Measurements from ENCODE around the gene EVI5. TPM values are rescaled to one million over a fixed set of nuclear protein-coding genes. Genes with fewer than 3 reads are reported as not detected.

EVI5 gene
- polyA plus RNA-seq, 2 of the 4 experiments (the other 2 are of a cell fraction): 10.2 to 10.4 TPM

DNA sequence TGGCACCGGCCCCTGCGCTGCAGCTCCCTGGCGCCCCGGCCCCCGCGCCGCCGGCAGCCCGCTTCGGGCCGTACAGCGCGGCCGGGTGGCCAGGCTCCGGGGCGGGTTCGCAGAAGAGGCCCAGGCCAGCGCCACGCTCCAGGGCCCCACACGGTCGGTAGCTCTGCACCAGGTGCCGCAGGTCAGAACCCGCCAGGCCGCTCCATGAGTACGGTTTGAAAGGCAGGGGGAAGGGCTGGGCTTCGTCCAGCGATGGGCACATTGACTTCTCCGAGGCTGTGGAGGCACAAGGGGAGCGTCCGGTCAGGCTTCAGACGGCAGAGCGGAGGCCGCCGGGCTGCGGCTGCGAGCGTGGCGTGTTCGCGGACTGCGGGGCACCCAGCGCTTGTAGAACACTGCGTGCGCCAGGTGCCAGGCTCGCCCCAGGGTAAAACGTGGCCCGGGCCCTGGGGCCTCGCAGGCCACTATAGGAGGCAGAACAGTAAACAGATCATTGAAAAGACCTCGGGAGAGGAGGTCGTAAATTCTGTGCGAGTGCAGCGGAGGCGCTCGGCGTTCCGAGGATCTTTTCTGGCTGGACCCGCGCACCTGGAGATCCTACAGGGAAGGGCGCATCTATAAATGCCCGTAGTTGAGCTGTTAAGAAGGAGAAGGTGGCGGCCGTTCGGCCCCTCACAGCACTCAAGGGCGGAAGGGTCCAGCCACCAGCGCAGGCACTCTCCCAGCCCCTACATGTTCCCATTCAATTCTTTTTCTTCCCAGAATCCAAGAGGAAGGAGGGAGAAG lies 303.9 kb downstream of the EVI5 start:
- no peak for DNase-seq (ENCODE audit: low read depth in 1 of 2, low spot score in 1 of 2)
- Histone ChIP-seq H3K9me3 (no peaks in the 10 kb centered on the region), H3K4me2 (no peak overlapping the region), H3K27ac (no peak overlapping the region), H3K4me3 (no peak overlapping the region), H3K4me1 (peaks cover 28% of the 10 kb centered on the region; the same call in 2 of the 3 replicates)
- no peak for ATAC-seq
- CTCF ChIA-PET: no interaction called here
- no peak for TF ChIP-seq HDAC2 (IDR thresholded peaks at IDR 0.05)
- no peak for TF ChIP-seq GATA3 (IDR thresholded peaks at IDR 0.05; ENCODE audit: borderline replicate concordance)
- TF ChIP-seq JUN (IDR thresholded peaks at IDR 0.05): no peak
- TF ChIP-seq BHLHE40 (IDR thresholded peaks at IDR 0.05; ENCODE audit: low read depth, low read length): no peak
- no peak for TF ChIP-seq ZNF302 (CRISPR knock-in tag; IDR thresholded peaks at IDR 0.05)
- TF ChIP-seq, protein P1, sequence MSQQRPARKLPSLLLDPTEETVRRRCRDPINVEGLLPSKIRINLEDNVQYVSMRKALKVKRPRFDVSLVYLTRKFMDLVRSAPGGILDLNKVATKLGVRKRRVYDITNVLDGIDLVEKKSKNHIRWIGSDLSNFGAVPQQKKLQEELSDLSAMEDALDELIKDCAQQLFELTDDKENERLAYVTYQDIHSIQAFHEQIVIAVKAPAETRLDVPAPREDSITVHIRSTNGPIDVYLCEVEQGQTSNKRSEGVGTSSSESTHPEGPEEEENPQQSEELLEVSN (IDR thresholded peaks at IDR 0.05; ENCODE audit: borderline replicate concordance, low read depth): no peak
- TF ChIP-seq NPAS2 (CRISPR knock-in tag; IDR thresholded peaks at IDR 0.05; ENCODE audit: borderline replicate concordance): no peak
- TF ChIP-seq SREBF2 (IDR thresholded peaks at IDR 0.05): no peak
- TF ChIP-seq, protein P2, sequence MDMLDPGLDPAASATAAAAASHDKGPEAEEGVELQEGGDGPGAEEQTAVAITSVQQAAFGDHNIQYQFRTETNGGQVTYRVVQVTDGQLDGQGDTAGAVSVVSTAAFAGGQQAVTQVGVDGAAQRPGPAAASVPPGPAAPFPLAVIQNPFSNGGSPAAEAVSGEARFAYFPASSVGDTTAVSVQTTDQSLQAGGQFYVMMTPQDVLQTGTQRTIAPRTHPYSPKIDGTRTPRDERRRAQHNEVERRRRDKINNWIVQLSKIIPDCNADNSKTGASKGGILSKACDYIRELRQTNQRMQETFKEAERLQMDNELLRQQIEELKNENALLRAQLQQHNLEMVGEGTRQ (IDR thresholded peaks at IDR 0.05): no peak
- TF ChIP-seq SMC3 (IDR thresholded peaks at IDR 0.05): no peak
- no peak for FAIRE-seq
- POLR2A ChIA-PET: no interaction called here
- WGBS (ENCODE audit: missing lambda C conversion rate): 76% methylated on average over 25 of the region's 65 CpGs

DNA sequence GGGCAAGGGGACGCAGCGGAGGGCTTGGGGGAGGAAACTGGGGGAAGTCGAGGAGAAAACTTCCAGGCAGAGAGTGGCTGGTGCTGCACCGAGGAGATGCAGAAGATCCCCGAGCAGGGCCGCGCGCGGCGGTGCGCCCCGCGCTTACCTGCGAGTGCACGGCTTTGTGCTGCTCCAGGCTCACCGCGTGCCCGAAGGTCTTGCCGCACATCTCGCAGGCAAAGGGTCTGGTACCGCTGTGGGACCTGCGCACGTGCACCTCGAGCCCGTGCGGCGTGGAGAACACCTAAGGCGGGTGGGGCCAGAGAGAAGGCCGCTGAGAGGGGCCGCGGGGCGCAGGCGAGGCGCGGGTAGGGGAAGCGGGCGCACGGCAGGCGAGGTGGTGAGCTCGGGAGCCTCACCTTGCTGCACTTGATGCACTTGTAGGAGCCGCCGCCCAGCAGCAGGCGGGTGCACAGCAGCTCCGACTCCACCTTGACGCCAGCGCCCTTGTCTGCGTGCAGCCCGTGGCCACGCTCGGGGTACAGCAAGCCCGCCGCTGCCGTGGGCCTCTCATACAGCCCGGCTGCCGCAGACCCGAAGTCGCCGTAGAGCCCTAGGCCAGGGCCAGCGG lies 304.6 kb downstream of the EVI5 start:
- H3K4me2 ChIP-seq: no peak overlapping the region

More for the DNA sequence above, 304.6 kb downstream of the EVI5 start:
- DNase-seq (ENCODE audit: low read depth in 1 of 2, low spot score in 1 of 2): no peak
- CTCF ChIA-PET: no interaction called here
- TF ChIP-seq HDAC2 (IDR thresholded peaks at IDR 0.05): no peak
- TF ChIP-seq EP300 (IDR thresholded peaks at IDR 0.05): no peak
- no peak for TF ChIP-seq POLR2AphosphoS2 (conservative IDR thresholded peaks at IDR 0.05; ENCODE audit: low read length)
- no peak for TF ChIP-seq EHF (CRISPR knock-in tag; IDR thresholded peaks at IDR 0.05)
- no peak for TF ChIP-seq MAZ (IDR thresholded peaks at IDR 0.05; ENCODE audit: borderline replicate concordance, low read depth, low read length)
- no peak for TF ChIP-seq HOXB13 (CRISPR knock-in tag; IDR thresholded peaks at IDR 0.05; ENCODE audit: low read depth)
- no peak for TF ChIP-seq KDM1A (IDR thresholded peaks at IDR 0.05; ENCODE audit: low read depth)
- no peak for TF ChIP-seq ZSCAN20 (CRISPR knock-in tag; IDR thresholded peaks at IDR 0.05)
- no peak for TF ChIP-seq ZNF302 (CRISPR knock-in tag; IDR thresholded peaks at IDR 0.05)
- TF ChIP-seq FOXS1 (CRISPR knock-in tag; IDR thresholded peaks at IDR 0.05): no peak
- TF ChIP-seq, protein P3, sequence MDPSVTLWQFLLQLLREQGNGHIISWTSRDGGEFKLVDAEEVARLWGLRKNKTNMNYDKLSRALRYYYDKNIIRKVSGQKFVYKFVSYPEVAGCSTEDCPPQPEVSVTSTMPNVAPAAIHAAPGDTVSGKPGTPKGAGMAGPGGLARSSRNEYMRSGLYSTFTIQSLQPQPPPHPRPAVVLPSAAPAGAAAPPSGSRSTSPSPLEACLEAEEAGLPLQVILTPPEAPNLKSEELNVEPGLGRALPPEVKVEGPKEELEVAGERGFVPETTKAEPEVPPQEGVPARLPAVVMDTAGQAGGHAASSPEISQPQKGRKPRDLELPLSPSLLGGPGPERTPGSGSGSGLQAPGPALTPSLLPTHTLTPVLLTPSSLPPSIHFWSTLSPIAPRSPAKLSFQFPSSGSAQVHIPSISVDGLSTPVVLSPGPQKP (IDR thresholded peaks at IDR 0.05; ENCODE audit: low read depth, low read length): no peak
- TF ChIP-seq, protein P4, sequence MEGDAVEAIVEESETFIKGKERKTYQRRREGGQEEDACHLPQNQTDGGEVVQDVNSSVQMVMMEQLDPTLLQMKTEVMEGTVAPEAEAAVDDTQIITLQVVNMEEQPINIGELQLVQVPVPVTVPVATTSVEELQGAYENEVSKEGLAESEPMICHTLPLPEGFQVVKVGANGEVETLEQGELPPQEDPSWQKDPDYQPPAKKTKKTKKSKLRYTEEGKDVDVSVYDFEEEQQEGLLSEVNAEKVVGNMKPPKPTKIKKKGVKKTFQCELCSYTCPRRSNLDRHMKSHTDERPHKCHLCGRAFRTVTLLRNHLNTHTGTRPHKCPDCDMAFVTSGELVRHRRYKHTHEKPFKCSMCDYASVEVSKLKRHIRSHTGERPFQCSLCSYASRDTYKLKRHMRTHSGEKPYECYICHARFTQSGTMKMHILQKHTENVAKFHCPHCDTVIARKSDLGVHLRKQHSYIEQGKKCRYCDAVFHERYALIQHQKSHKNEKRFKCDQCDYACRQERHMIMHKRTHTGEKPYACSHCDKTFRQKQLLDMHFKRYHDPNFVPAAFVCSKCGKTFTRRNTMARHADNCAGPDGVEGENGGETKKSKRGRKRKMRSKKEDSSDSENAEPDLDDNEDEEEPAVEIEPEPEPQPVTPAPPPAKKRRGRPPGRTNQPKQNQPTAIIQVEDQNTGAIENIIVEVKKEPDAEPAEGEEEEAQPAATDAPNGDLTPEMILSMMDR (IDR thresholded peaks at IDR 0.05): no peak
- no peak for TF ChIP-seq RARB (CRISPR knock-in tag; IDR thresholded peaks at IDR 0.05)
- no peak for FAIRE-seq
- no peak for ATAC-seq
- 92% methylated on average over 31 of the region's 59 CpGs for WGBS (ENCODE audit: missing lambda C conversion rate)
- Histone ChIP-seq H3K4me1 (peaks cover 28% of the 10 kb centered on the region; the same call in 2 of the 3 replicates), H3K27ac (no peak overlapping the region), H3K9me3 (no peaks in the 10 kb centered on the region), H3K4me3 (no peak overlapping the region)
- POLR2A ChIA-PET: no interaction called here
